ENCODE data around the gene DTD2. TPM values are rescaled to one million over a fixed set of nuclear protein-coding genes. Genes with fewer than 3 reads are reported as not detected.

The DTD2 gene
- total RNA-seq, 6 donors from 2014 or later, result 15.6 to 42.4 (median 20.8) TPM

DNA sequence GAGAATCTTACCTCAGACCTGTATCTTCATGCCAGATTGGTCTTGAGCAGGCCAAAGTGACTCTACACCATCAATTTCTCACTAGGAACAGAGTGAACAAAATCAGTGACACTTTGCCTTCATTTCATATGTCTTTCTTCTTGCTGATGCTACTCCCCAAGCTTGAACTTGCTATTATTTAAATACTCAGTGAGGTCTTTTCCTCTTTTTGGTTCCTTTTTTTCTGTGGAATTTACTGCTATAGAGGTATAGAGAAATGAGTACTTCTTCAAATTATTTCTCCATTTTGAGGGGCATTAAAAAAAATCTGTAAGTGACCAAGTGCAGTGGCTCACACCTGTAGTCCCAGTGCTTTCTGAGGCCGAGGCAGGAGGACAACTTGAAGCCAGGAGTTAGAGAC, 30.6 kb upstream of the DTD2 start, which contains the start of gene GPR33:
Gene GPR33, minus strand, starts transcription at position 154 of the 400 bp plus-strand sequence. CDS start 4,074 bp downstream, outside the sequence.
- DNase-seq (no peak), ATAC-seq (ENCODE audit: low FRiP score in 2 of 2) (peak in 1 of 2 donors; percentile 40)
- Histone ChIP-seq H3K4me1 (no peaks in the 10 kb centered on the region), H3K27ac (no peak within 1 kb of the TSS), H3K9me3 (no peaks in the 10 kb centered on the region), H3K36me3 (no peaks in the 10 kb centered on the region), H3K27me3 (no peaks in the 10 kb centered on the region), H3K4me3 (no peak within 1 kb of the TSS)
- no peak for TF ChIP-seq POLR2A (IDR thresholded peaks at IDR 0.05)
- TF ChIP-seq, protein P1, sequence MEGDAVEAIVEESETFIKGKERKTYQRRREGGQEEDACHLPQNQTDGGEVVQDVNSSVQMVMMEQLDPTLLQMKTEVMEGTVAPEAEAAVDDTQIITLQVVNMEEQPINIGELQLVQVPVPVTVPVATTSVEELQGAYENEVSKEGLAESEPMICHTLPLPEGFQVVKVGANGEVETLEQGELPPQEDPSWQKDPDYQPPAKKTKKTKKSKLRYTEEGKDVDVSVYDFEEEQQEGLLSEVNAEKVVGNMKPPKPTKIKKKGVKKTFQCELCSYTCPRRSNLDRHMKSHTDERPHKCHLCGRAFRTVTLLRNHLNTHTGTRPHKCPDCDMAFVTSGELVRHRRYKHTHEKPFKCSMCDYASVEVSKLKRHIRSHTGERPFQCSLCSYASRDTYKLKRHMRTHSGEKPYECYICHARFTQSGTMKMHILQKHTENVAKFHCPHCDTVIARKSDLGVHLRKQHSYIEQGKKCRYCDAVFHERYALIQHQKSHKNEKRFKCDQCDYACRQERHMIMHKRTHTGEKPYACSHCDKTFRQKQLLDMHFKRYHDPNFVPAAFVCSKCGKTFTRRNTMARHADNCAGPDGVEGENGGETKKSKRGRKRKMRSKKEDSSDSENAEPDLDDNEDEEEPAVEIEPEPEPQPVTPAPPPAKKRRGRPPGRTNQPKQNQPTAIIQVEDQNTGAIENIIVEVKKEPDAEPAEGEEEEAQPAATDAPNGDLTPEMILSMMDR (IDR thresholded peaks at IDR 0.05), result no peak
- TF ChIP-seq EP300 (IDR thresholded peaks at IDR 0.05), result no peak
- no peak for TF ChIP-seq POLR2AphosphoS5 (IDR thresholded peaks at IDR 0.05)
- WGBS, 2 donors, result 50 to 67% methylated on average over 1 of the region's 1 CpG

DNA sequence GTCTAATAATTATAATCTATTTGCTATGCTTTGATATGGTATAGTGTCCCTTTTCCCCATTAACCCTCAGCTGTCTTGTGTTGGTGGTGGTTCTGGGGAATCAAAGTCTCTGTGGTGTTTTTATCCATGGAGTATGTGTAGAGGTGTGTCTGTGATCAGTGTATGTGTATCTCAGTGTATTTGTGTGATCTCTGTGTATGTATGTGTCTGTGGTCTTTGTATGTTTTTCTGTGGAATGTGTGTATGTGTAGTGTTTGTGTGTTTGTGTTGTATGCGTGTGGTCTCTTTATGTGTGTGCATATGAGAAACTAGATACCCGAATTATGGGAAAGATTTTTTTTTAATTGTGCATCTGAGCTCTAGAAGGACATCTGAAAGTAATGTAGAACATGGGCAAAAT, 29.5 kb upstream of the DTD2 start:
- WGBS, 2 donors, result 89 to 93% methylated on average over 2 of the region's 2 CpGs
- Histone ChIP-seq H3K36me3 (no peaks in the 10 kb centered on the region), H3K4me3 (no peak overlapping the region), H3K27me3 (no peaks in the 10 kb centered on the region), H3K4me1 (no peaks in the 10 kb centered on the region), H3K9me3 (no peaks in the 10 kb centered on the region), H3K27ac (no peak overlapping the region)
- TF ChIP-seq, protein P1 (IDR thresholded peaks at IDR 0.05), result no peak
- TF ChIP-seq POLR2AphosphoS5 (IDR thresholded peaks at IDR 0.05) (no peak), EP300 (IDR thresholded peaks at IDR 0.05) (no peak), POLR2A (IDR thresholded peaks at IDR 0.05) (no peak)
- ATAC-seq (ENCODE audit: low FRiP score in 2 of 2) (no peak), DNase-seq (no peak)

DNA sequence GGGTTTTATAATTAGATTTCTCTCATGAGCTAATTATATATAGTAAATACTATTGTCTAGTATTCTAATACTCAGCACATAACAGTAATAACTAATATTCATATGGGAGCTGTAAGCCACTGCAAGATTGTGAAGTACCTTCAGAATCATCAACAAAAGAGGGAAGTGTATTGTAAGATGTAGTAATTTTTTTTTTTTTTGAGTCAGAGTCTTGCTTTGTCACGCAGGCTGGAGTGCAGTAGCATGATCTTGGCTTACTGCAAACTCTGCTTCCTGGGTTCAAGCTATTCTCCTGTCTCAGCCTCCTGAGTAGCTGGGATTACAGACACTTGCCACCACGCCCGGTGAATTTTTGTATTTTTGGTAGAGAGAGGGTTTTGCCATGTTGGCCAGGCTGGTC, 27.4 kb upstream of the DTD2 start:
- TF ChIP-seq POLR2A (IDR thresholded peaks at IDR 0.05), result no peak
- no peak for TF ChIP-seq EP300 (IDR thresholded peaks at IDR 0.05)
- TF ChIP-seq, protein P1 (IDR thresholded peaks at IDR 0.05), result no peak
- no peak for TF ChIP-seq POLR2AphosphoS5 (IDR thresholded peaks at IDR 0.05)
- Histone ChIP-seq H3K27me3 (no peaks in the 10 kb centered on the region), H3K4me1 (no peaks in the 10 kb centered on the region), H3K27ac (no peak overlapping the region), H3K9me3 (no peaks in the 10 kb centered on the region), H3K36me3 (no peaks in the 10 kb centered on the region), H3K4me3 (no peak overlapping the region)
- WGBS, 2 donors, result 80 to 87% methylated on average over 3 of the region's 3 CpGs
- ATAC-seq (ENCODE audit: low FRiP score in 2 of 2) (peak in 1 of 2 donors; percentile 44), DNase-seq (no peak)

DNA sequence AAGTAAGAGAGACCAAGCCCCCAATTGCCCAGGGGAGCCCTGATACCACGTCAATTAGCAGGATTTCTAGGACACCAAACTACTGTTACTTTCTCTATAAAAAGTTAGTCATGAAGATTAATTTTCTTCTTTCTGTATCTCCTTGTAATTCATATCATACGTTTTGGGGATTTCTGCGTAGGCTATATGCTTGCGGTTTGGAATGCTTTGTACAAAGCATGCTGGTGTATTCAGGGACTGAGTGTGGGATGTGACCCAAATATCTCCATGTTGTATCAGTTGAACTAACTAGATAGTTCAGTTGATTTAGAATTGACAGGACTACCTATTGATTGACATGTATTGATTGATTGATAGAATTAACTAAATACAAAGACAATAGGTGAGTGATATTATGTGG, 22.9 kb upstream of the DTD2 start:
- DNase-seq, result no peak
- no peaks in the 10 kb centered on the region for H3K4me1 ChIP-seq
- 72 to 94% methylated on average over 4 of the region's 4 CpGs for WGBS, 2 donors
- ATAC-seq (ENCODE audit: low FRiP score in 2 of 2), result no peak
- no peaks in the 10 kb centered on the region for H3K9me3 ChIP-seq
- H3K27me3 ChIP-seq, result no peaks in the 10 kb centered on the region
- no peaks in the 10 kb centered on the region for H3K36me3 ChIP-seq
- H3K4me3 ChIP-seq, result no peak overlapping the region
- no peak overlapping the region for H3K27ac ChIP-seq
- TF ChIP-seq POLR2AphosphoS5 (IDR thresholded peaks at IDR 0.05) (no peak), POLR2A (IDR thresholded peaks at IDR 0.05) (no peak), EP300 (IDR thresholded peaks at IDR 0.05) (no peak)
- TF ChIP-seq, protein P1 (IDR thresholded peaks at IDR 0.05), result no peak

DNA sequence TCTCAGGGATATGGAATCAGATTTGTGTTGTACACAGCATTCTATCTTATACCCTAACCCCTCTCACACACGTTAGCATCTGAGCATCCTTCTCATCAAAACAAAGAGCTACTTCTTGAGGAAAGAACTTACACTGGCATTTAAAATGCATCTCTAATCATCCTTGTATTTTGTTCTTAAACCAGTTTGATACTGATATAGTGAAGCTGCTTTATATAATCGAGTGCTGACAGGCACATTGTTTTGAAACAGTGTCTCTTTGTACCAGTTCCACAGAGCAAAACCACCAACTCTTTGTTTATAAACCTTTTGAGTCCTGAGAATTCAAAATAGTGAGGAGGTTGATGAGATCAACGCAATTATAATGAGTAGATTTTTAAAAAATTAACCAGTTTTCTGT, 21.7 kb upstream of the DTD2 start:
- Histone ChIP-seq H3K4me1 (no peaks in the 10 kb centered on the region), H3K9me3 (no peaks in the 10 kb centered on the region), H3K27me3 (no peaks in the 10 kb centered on the region), H3K27ac (no peak overlapping the region), H3K4me3 (no peak overlapping the region), H3K36me3 (no peaks in the 10 kb centered on the region)
- ATAC-seq (ENCODE audit: low FRiP score in 2 of 2) (no peak), DNase-seq (no peak)
- 75 to 81% methylated on average over 3 of the region's 3 CpGs for WGBS, 2 donors
- TF ChIP-seq POLR2AphosphoS5 (IDR thresholded peaks at IDR 0.05) (no peak), POLR2A (IDR thresholded peaks at IDR 0.05) (no peak), EP300 (IDR thresholded peaks at IDR 0.05) (no peak)
- TF ChIP-seq, protein P1 (IDR thresholded peaks at IDR 0.05), result no peak

Measured in upper lobe of left lung (tissue), 6 donors.